Fibroblast of villous mesenchyme (primary cell): Measurements from ENCODE around the gene INPP5A. TPM values are rescaled to one million over a fixed set of nuclear protein-coding genes. Genes with fewer than 3 reads are reported as not detected.

Source experiments
- DNase-seq: peaks from one replicate; pipeline ENCODE4 v3.0.0-alpha.2; 2010; ENCODE audit warnings: low read depth
- H3K4me3 ChIP-seq: 2 replicates; pipeline ENCODE4 v1.5.1; 2011; ENCODE audit warnings: low read depth, mild to moderate bottlenecking, low read length
- CTCF ChIP-seq: IDR thresholded peaks from 2 replicates; pipeline ENCODE4 v1.5.1; 2012; ENCODE audit warnings: low read depth, mild to moderate bottlenecking, low read length; ENCODE audit not compliant: insufficient read depth
- total RNA-seq: library from RNA; depleted of rRNA; stranded (reverse); fragments of >200 nt; gene quantifications from 2 replicates; pipeline ENCODE4 v1.2.3, GENCODE V29; 2012

The INPP5A gene
- total RNA-seq, 1 donor: 33.2 TPM

- TF ChIP-seq CTCF: no peak
- DNase-seq: no peak
- no peak overlapping the region for H3K4me3 ChIP-seq
Measured at GRCh38 chr10:132582771-132583170, 45.2 kb downstream of the INPP5A start.

DNA sequence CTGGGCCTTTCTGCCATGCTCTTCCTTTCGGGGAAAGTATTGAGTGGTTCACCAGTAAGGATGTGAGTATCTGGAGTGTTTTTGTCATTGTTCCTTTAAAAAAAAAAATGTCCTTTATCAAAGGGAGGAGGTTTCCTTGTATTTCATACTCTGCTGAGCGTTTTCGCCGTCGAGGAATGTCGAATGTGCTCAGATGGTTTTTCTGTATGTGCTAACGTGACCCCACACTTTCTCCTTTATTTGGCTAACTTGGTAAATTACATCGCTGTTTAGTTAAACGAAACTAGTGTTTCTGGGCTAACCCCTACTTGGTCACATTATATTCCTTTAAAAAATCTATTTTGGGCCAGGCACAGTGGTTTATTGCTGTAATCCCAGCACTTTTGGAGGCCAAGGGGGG is 45.9 kb downstream of the INPP5A start:
- TF ChIP-seq CTCF: no peak
- no peak overlapping the region for H3K4me3 ChIP-seq
- no peak for DNase-seq

GRCh38 chr10:132584081-132584480 is 46.5 kb downstream of the INPP5A start:
- no peak for DNase-seq

GRCh38 chr10:132585732-132586722 is 48.4 kb downstream of the INPP5A start:
- no peak overlapping the region for H3K4me3 ChIP-seq
- DNase-seq: no peak
- TF ChIP-seq CTCF: no peak

More at GRCh38 chr10:132584081-132584480, 46.5 kb downstream of the INPP5A start:
- no peak for TF ChIP-seq CTCF
- no peak overlapping the region for H3K4me3 ChIP-seq

DNA sequence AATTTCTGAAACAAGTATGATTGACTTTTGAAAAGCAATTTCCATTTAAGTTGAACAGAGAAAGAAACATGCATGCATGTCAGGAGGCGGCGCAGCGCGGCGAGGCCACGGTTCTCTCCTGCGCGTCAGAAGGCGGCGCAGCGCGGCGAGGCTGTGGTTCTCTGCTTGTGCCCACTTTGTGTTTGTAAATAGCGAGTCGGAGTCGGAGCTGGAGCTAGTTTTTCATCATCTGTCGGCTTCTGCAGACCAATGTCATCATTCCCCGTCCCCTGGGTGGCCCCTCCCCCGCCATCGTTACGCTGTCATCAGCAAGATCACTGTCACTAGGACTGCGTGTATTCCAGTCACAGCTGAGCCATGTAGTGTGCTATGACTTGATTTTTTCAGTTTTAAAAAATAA is 49.2 kb downstream of the INPP5A start:
- no peak for DNase-seq
- no peak overlapping the region for H3K4me3 ChIP-seq
- TF ChIP-seq CTCF: no peak

GRCh38 chr10:132587175-132587574 is 49.6 kb downstream of the INPP5A start:
- DNase-seq: no peak
- no peak overlapping the region for H3K4me3 ChIP-seq
- TF ChIP-seq CTCF: no peak
